ENCODE data around the gene UBE2F.
"Not testable (repeated sequence)": the region's sequence is repeated elsewhere in the genome, so short reads cannot be mapped to it uniquely, and the experiment has no call there.

Gene UBE2F

GRCh38 chr2:238013806-238014205 lies 47.0 kb downstream of the UBE2F start:
- in situ Hi-C loops (cut with MboI; ENCODE audit: low sequenced_read_pairs): no loop called here

DNA sequence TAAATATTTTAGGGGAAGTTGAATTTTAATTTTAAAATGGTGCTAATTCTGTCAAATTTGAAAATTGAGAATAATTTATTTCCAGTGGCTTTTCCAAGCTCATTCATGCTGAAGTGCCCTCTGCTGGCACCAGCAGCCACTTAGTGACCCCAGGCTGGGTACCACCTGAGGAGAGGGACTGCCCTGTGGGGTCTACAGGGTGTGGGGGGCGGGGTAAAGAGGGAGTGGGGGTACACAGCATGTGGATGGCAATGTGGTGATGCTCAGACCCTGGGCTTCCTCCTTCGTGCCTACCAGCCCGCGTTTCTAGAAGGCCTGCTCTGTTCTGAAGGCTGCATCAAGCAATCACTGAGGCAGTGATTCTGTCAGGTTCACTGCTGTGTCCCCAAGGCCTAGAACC lies 48.9 kb downstream of the UBE2F start:
- in situ Hi-C loops (cut with MboI; ENCODE audit: low sequenced_read_pairs): no loop called here

DNA sequence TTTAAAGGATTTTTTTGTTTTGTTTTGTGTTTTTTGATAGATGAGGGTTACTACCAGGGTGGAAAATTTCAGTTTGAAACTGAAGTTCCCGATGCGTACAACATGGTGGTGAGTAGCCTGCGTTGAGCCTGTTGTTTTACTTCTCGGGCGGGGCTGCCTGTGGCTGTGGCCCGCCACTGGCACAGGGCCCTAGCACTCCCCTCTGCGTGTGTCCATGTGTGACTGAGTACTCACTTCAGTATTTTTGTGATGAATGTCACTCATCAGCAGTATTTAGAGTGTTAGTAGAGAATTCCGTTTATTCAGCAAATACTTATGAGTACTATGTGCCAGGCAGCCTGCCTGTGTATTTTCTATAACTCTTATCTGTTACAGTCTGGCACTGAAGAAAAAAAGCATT lies 49.7 kb downstream of the UBE2F start:
- in situ Hi-C loops (cut with MboI; ENCODE audit: low sequenced_read_pairs): no loop called here

- in situ Hi-C loops (cut with MboI; ENCODE audit: low sequenced_read_pairs): no loop called here
Measured at GRCh38 chr2:238019962-238020361, 53.1 kb downstream of the UBE2F start.

DNA sequence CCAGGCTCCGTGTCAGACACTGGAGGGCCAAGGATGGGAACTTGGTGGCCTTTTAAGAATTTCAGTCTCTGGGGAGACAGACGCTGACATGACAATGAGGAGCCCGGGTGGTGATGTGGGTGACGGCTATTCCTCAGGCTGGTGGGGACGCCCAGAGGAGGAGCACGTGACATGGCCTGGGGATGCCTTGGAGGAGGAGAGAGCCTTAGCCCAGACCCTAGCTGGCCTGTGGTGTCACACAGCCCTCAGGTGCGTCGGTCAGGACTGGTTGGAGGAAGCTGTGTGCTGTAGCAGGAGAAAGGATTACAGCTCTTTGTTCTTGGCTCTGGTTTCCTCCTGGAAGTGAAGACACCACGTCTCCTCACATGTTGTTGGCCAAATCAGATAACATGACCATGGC lies 54.0 kb downstream of the UBE2F start:
- in situ Hi-C loops (cut with MboI; ENCODE audit: low sequenced_read_pairs): no loop called here

GRCh38 chr2:238021327-238021726 lies 54.5 kb downstream of the UBE2F start:
- in situ Hi-C loops (cut with MboI; ENCODE audit: low sequenced_read_pairs): no loop called here

GRCh38 chr2:238022594-238023157 lies 55.9 kb downstream of the UBE2F start:
- in situ Hi-C loops (cut with MboI; ENCODE audit: low sequenced_read_pairs): no loop called here

GRCh38 chr2:238023608-238024007 lies 56.8 kb downstream of the UBE2F start:
- in situ Hi-C loops (cut with MboI; ENCODE audit: low sequenced_read_pairs): no loop called here

GRCh38 chr2:238024986-238025385 lies 58.2 kb downstream of the UBE2F start:
- in situ Hi-C loops (cut with MboI; ENCODE audit: low sequenced_read_pairs): no loop called here

GRCh38 chr2:238025741-238026360 lies 59.0 kb downstream of the UBE2F start:
- in situ Hi-C loops (cut with MboI; ENCODE audit: low sequenced_read_pairs): no loop called here

DNA sequence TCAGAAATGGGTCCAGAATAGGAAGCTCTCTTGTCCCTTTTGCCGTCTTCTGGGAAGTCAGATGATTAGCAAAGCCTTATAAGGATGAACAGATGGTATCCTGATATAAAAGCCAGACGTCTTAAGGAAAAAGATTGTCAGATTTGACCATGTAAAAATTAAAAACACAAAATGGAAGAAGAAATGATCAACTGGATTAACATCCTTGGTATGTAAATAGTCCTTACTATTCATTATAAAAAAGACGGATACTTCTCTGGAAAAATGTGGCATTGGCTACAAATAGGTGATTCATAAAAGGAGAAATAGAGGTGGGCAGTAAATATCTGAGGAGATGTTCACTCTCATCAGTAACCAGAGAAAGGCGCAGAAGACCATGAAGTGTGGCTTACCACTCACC lies 60.2 kb downstream of the UBE2F start:
- in situ Hi-C loops (cut with MboI; ENCODE audit: low sequenced_read_pairs): no loop called here

GRCh38 chr2:238027591-238028415 lies 61.0 kb downstream of the UBE2F start:
- in situ Hi-C loops (cut with MboI; ENCODE audit: low sequenced_read_pairs): no loop called here

DNA sequence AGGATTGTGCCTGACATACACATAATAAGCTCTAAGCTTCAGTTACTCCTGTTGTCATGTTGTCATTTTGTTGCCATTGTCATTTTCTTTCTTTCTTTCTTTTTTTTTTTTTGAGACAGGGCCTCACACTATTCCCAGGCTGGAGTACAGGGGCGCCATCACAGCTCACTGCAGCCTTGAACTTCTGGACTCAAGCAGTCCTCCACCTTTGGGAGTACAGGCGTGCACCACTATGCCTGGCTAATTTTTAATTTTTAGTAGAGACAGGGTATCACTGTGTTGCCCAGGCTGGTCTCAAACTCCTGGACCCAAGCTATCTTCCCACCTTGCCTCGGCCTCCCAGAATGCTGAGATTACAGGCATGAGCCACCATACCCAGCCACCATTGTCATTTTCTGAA lies 63.0 kb downstream of the UBE2F start:
- in situ Hi-C loops (cut with MboI; ENCODE audit: low sequenced_read_pairs): no loop called here

DNA sequence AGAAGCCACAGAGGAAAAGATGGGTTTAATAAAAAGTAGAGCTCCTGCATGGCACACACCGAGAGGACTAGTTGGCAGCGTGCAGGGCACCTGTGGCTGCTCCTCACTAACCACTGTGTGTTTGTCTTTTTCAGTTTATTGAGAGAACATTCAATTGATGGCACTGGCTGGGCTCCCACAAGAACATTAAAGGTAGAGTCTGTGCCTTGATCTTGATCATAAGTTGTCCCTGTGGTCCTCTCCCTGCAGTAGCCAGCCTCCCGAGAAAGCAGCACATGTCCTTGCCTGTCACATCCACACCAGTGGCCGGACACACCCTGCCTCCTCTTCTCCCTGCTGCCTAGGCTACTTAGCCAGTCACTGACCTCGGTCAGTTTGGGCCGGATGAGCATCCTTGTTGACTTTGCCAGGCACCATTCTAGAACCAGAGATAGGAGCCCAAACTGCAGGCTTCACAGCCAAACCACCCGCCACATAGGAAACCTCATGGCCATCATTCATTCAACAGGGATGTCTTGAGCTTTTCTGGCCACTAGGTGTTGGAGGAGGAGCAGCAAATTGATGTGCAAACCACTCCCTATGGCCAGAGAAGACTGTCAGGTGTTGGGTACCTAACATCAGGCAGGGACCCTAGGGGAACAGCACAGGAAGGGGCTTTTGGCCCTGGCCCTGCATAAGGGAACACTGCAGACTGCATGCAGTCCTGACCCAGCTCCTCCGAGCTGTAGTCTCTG lies 63.8 kb downstream of the UBE2F start:
- in situ Hi-C loops (cut with MboI; ENCODE audit: low sequenced_read_pairs): no loop called here

GRCh38 chr2:238031751-238032150 lies 64.9 kb downstream of the UBE2F start:
- in situ Hi-C loops (cut with MboI; ENCODE audit: low sequenced_read_pairs): no loop called here

- in situ Hi-C loops (cut with MboI; ENCODE audit: low sequenced_read_pairs): no loop called here
Measured at GRCh38 chr2:238032755-238033337, 66.0 kb downstream of the UBE2F start.

GRCh38 chr2:238033991-238034390 lies 67.2 kb downstream of the UBE2F start:
- in situ Hi-C loops (cut with MboI; ENCODE audit: low sequenced_read_pairs): not testable (repeated sequence)

GRCh38 chr2:238038203-238038602 lies 71.4 kb downstream of the UBE2F start:
- in situ Hi-C loops (cut with MboI; ENCODE audit: low sequenced_read_pairs): no loop called here

DNA sequence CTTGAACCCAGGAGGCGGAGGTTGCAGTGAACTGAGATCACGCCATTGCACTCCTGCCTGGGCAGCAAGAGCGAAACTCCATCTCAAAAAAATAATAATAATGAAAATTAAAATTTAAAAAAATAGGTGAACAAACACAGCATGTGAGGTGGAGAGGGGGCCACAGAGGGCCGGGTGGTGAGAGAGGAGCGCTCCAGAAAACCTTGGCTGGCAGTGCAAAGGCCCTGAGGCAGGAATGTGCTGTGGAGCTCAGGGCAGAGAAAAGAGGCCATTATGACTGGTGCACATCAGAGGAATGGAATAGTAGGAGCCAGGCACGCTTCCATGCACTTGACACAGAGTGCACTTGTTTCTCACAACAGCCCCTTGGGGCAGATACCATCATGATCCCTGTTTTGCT lies 72.3 kb downstream of the UBE2F start:
- in situ Hi-C loops (cut with MboI; ENCODE audit: low sequenced_read_pairs): no loop called here

GRCh38 chr2:238039985-238040384 lies 73.2 kb downstream of the UBE2F start:
- in situ Hi-C loops (cut with MboI; ENCODE audit: low sequenced_read_pairs): no loop called here

DNA sequence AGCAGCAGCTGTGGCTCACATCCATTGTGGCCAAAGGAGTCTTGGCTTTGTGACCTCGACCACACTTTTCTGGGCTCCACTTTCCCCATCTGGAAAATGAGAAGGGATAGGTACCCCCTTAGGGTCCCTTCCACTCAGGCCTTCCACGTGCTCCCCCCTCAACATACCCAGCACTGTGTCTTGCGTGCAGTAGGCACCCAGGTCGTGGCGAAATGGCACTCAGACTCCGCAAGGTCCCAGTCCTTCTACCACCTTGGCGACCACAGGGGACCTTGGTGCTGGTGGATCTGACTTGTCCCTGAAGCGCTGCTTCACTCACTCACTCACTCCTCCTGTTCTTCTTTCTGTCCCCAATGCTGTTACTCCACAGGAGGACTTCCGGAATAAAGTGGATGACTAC lies 74.1 kb downstream of the UBE2F start:
- in situ Hi-C loops (cut with MboI; ENCODE audit: low sequenced_read_pairs): no loop called here

Measured in HL-60/S4 treated with phorbol 12-myristate 13-acetate at 8.2 ng/mL for 4 days and 3 days (cell line).